HCT116 (cell line): ENCODE results near the gene GNB5. TPM values are rescaled to one million over a fixed set of nuclear protein-coding genes. Genes with fewer than 3 reads are reported as not detected.

ENCODE experiments used
- ATAC-seq: fragments of 200-7000 bp; cut with Tn5 transposase; 2 replicates; pipeline ENCODE4 v1.9.1; 2020; ENCODE audit warnings: mild to moderate bottlenecking, moderate library complexity
- BruUV-seq: library from RNA; stranded (reverse); fragments of 400-500 nt; replicated peaks from 2 replicates; lab custom pipeline; 2021; lab: Mats Ljungman, UMichigan
- CTCF ChIA-PET: fragments of 300-600 bp; sonication (Branson Sonifier 250); formaldehyde crosslinking; loops from one replicate; lab custom pipeline; 2021; ENCODE audit warnings: antibody characterized with exemption; lab: Charles Lee
- POLR2A ChIA-PET: fragments of 300-600, 350-600 bp; sonication (Branson Sonifier 250); formaldehyde crosslinking; loops from one replicate; lab custom pipeline; 2021; ENCODE audit warnings: antibody characterized with exemption; lab: Charles Lee
- RAD21 ChIA-PET, 2 experiments: fragments of 300-600 bp; sonication (Branson Sonifier 250); formaldehyde crosslinking; loops; one replicate each; lab custom pipeline; 2023; ENCODE audit warnings: low total read pairs in 2 of 2; ENCODE audit not compliant: uncharacterized antibody in 2 of 2, unreplicated experiment in 2 of 2, low non-redundant PET in 1 of 2; lab: Charles Lee
- DNase-seq: peaks from one replicate; pipeline ENCODE4 v3.0.0-alpha.2; 2010; ENCODE audit warnings: low read depth, low spot score
- H2AFZ ChIP-seq: fragments of 200-600 bp; shearing (Covaris generic), sonication (generic); 2 replicates; pipeline ENCODE4 v1.6.1; 2017; ENCODE audit warnings: low read depth, mixed run types, mixed read lengths, antibody characterized with exemption, low read length; ENCODE audit not compliant: poor library complexity, severe bottlenecking
- H3K27ac ChIP-seq: 2 replicates; pipeline ENCODE4 v1.5.1; 2012; ENCODE audit warnings: low read depth, low read length
- H3K27me3 ChIP-seq: fragments of 200-600 bp; sonication (generic); 2 replicates; pipeline ENCODE4 v1.6.1; 2016; ENCODE audit warnings: mixed run types, low read length, mixed read lengths; ENCODE audit not compliant: insufficient read depth
- H3K36me3 ChIP-seq, 2 experiments: fragments of 200-500 bp in 1 of 2; fragments of 200-600 bp in 1 of 2; sonication (Bioruptor generic) in 1 of 2; sonication (generic) in 1 of 2; 2 replicates each; pipeline versions ENCODE4 v1.5.1 to v1.6.1; 2014 to 2016; ENCODE audit warnings: low read length in 2 of 2, inconsistent platforms in 1 of 2, mixed read lengths in 1 of 2, mixed run types in 1 of 2; ENCODE audit not compliant: insufficient read depth in 2 of 2, control insufficient read depth in 1 of 2
- H3K4me1 ChIP-seq, 2 experiments: fragments of 200-600 bp in 1 of 2; sonication (generic) in 1 of 2; 2 replicates each; pipeline versions ENCODE4 v1.5.1 to v1.6.1; 2012 to 2017; ENCODE audit warnings: low read length in 2 of 2, inconsistent platforms in 1 of 2, mild to moderate bottlenecking in 1 of 2, mixed read lengths in 1 of 2, mixed run types in 1 of 2, moderate library complexity in 1 of 2; ENCODE audit not compliant: insufficient read depth in 2 of 2, control insufficient read depth in 1 of 2
- H3K4me2 ChIP-seq: fragments of 200-600 bp; sonication (generic); 2 replicates; pipeline ENCODE4 v1.6.1; 2017; ENCODE audit warnings: mixed run types, low read length, mixed read lengths
- H3K4me3 ChIP-seq, 2 experiments: fragments of 200-600 bp in 1 of 2; sonication (generic) in 1 of 2; replicated peaks in 1 of 2; 2 replicates each; pipeline ENCODE4 v1.5.1; 2011 to 2016; ENCODE audit warnings: low read length in 2 of 2, control low read depth in 1 of 2, low read depth in 1 of 2, mild to moderate bottlenecking in 1 of 2, mixed read lengths in 1 of 2, mixed run types in 1 of 2
- H3K79me2 ChIP-seq: fragments of 200-600 bp; sonication (generic); 2 replicates; pipeline ENCODE4 v1.6.1; 2017; ENCODE audit warnings: mild to moderate bottlenecking, mixed run types, low read length, moderate library complexity, mixed read lengths; ENCODE audit not compliant: insufficient read depth
- H3K9ac ChIP-seq: fragments of 200-600 bp; sonication (generic); 2 replicates; pipeline ENCODE4 v1.6.1; 2016; ENCODE audit warnings: low read length, mixed read lengths
- H3K9me2 ChIP-seq: fragments of 200-600 bp; sonication (generic), shearing (Covaris generic); 2 replicates; pipeline ENCODE4 v1.6.1; 2017; ENCODE audit warnings: mixed run types, mild to moderate bottlenecking, moderate library complexity; ENCODE audit not compliant: insufficient read depth
- H3K9me3 ChIP-seq, 2 experiments: fragments of 200-500 bp in 1 of 2; fragments of 200-600 bp in 1 of 2; sonication (Bioruptor generic) in 1 of 2; sonication (generic) in 1 of 2; 2 replicates each; pipeline ENCODE4 v1.6.1; 2014 to 2017; ENCODE audit warnings: low read length in 2 of 2, mixed read lengths in 2 of 2, inconsistent platforms in 1 of 2, low read depth in 1 of 2, mild to moderate bottlenecking in 1 of 2, mixed run types in 1 of 2, moderate library complexity in 1 of 2; ENCODE audit not compliant: control insufficient read depth in 1 of 2, insufficient read depth in 1 of 2
- H4K20me1 ChIP-seq: fragments of 200-600 bp; sonication (generic), shearing (Covaris generic); 2 replicates; pipeline ENCODE4 v1.6.1; 2017; ENCODE audit warnings: mixed run types, mild to moderate bottlenecking, moderate library complexity; ENCODE audit not compliant: insufficient read depth
- CBX3 ChIP-seq: IDR thresholded peaks from 2 replicates; pipeline ENCODE4 v1.6.1; 2012; ENCODE audit warnings: low read depth
- CTCF ChIP-seq, 3 experiments: fragments of 200-600 bp in 1 of 3; sonication (generic) in 1 of 3; IDR thresholded peaks in 2 of 3; conservative IDR thresholded peaks in 1 of 3; 2 replicates each; pipeline ENCODE4 v1.5.1; 2012 to 2017; ENCODE audit warnings: low read depth in 2 of 3, low read length in 2 of 3, antibody characterized with exemption in 1 of 3, borderline replicate concordance in 1 of 3, control low read depth in 1 of 3, mild to moderate bottlenecking in 1 of 3, mixed read lengths in 1 of 3, mixed run types in 1 of 3, moderate library complexity in 1 of 3; ENCODE audit not compliant: insufficient read depth in 1 of 3
- EGR1 ChIP-seq: IDR thresholded peaks from 2 replicates; pipeline ENCODE4 v1.6.1; 2012; ENCODE audit warnings: low read depth
- ELF1 ChIP-seq: IDR thresholded peaks from 2 replicates; pipeline ENCODE4 v1.6.1; 2012; ENCODE audit warnings: low read depth, borderline replicate concordance
- FOSL1 ChIP-seq: IDR thresholded peaks from 2 replicates; pipeline ENCODE4 v1.6.1; 2012; ENCODE audit warnings: low read depth
- RAD21 ChIP-seq: IDR thresholded peaks from 2 replicates; pipeline ENCODE4 v1.6.1; 2012; ENCODE audit warnings: low read depth, mild to moderate bottlenecking
- REST ChIP-seq: IDR thresholded peaks from 2 replicates; pipeline ENCODE4 v1.6.1; 2012; ENCODE audit warnings: low read depth
- SP1 ChIP-seq: IDR thresholded peaks from 2 replicates; pipeline ENCODE4 v1.6.1; 2012; ENCODE audit warnings: low read depth
- ZFX ChIP-seq: fragments of 450-650 bp; IDR thresholded peaks from 2 replicates; pipeline ENCODE4 v1.6.1; 2017
- intact Hi-C: fragments of 100-400 bp; cut with micrococcal nuclease; formaldehyde crosslinking; loops from 2 replicates; pipeline ENCODE4 v1.10.0; 2022
- total RNA-seq: library from RNA; stranded (reverse); gene quantifications from one replicate; pipeline ENCODE4 v1.2.1, GENCODE V29; 2021; ENCODE audit not compliant: unreplicated experiment

The GNB5 gene
- total RNA-seq, 1 experiment from 2014 or later: 27.6 TPM

- TF ChIP-seq EGR1 (no peak), ZFX (no peak), FOSL1 (no peak), SP1 (no peak), ELF1 (no peak), CBX3 (no peak)
Measured at GRCh38 chr15:52184721-52185120, 6.5 kb downstream of the GNB5 start (continued).

DNA sequence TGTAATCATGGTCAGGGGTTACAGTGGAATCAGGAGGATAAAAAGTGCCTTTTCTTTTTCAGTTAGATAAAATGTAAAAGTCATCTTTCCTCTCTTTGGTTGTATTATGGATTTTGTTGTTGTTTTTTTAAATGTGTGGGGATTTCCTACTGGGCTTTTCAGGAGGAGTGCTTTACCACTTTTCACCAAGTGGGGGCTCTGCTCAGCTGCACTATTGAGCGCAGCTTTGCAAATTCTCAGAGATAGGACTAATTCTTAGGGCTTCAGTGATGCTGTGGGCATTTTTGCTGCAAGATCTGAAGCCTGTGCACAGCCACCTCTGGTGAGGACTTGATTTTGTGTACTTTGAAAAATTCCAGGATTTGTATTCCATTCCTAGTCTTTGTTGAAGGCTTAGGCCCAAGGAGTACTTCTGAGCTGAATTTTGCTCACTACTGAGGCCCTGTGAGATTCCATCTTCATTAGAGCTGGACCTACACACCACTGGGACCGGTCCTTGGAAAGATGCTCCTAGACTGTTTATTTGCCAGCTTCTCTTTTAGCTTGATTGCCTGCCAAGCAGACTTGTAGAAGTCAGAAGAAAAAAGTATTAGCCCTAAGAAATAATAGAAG is 7.5 kb downstream of the GNB5 start:
- ATAC-seq: no peak
- TF ChIP-seq CTCF (IDR thresholded peaks at IDR 0.05 in 2 of 3, conservative IDR thresholded peaks at IDR 0.05 in 1 of 3; ENCODE audit: borderline replicate concordance in 1 of 3, insufficient read depth in 1 of 3, low read depth in 2 of 3, low read length in 2 of 3) (peak; percentile 22 to 71 (median 58); a peak in 5 of 6 replicates), RAD21 (peak; percentile 47), REST (no peak)
- no peak overlapping the region for H2AFZ ChIP-seq
- H3K36me3 ChIP-seq: no peaks in the 10 kb centered on the region
- H3K4me2 ChIP-seq: no peak overlapping the region
- H3K4me1 ChIP-seq: peaks cover 6 to 12% of the 10 kb centered on the region in 2 experiments; a peak in 3 of 4 replicates
- BruUV-seq: no TSS peak
- DNase-seq: no peak
- peaks cover 3% of the 10 kb centered on the region; the same call in 1 of the 2 replicates for H3K79me2 ChIP-seq
- H3K9me2 ChIP-seq: no peaks in the 10 kb centered on the region
- RAD21 ChIA-PET: no interaction called here
- intact Hi-C loops: no loop called here
- CTCF ChIA-PET: interaction anchor here (1.2 to 1.9 kb wide), 5 partner anchors 10 to 552 kb away, joined by 3 to 7 read pairs (median 4); no protein-coding TSS in a partner anchor
- H3K27ac ChIP-seq: no peak overlapping the region
- POLR2A ChIA-PET: no interaction called here
- H4K20me1 ChIP-seq: no peaks in the 10 kb centered on the region
- H3K9ac ChIP-seq: no peak overlapping the region
- no peak overlapping the region for H3K4me3 ChIP-seq
- H3K27me3 ChIP-seq: no peaks in the 10 kb centered on the region
- H3K9me3 ChIP-seq: peaks cover 0 to 4% of the 10 kb centered on the region in 2 experiments; a peak in 1 of 4 replicates
